Measurements from ENCODE around the gene AHSG.
"Not testable (repeated sequence)": the region's sequence is repeated elsewhere in the genome, so short reads cannot be mapped to it uniquely, and the experiment has no call there.

AHSG gene

GRCh38 chr3:186618318-186618938 lies 5.6 kb downstream of the AHSG start:
- no peak for DNase-seq (ENCODE audit: low spot score)

- no peak for DNase-seq (ENCODE audit: low spot score)
Measured at GRCh38 chr3:186619787-186620212, 6.9 kb downstream of the AHSG start.

- DNase-seq (ENCODE audit: low spot score) = no peak
Measured at GRCh38 chr3:186620213-186621092, 7.6 kb downstream of the AHSG start.

- no peak for DNase-seq (ENCODE audit: low spot score)
Measured at GRCh38 chr3:186621894-186622650, 9.2 kb downstream of the AHSG start.

GRCh38 chr3:186622651-186623310 lies 9.9 kb downstream of the AHSG start:
- DNase-seq (ENCODE audit: low spot score) = no peak

- no peak for DNase-seq (ENCODE audit: low spot score)
Measured at GRCh38 chr3:186624598-186624997, 11.7 kb downstream of the AHSG start.

GRCh38 chr3:186625600-186626042 lies 12.8 kb downstream of the AHSG start:
- DNase-seq (ENCODE audit: low spot score) = no peak

- DNase-seq (ENCODE audit: low spot score) = no peak
Measured at GRCh38 chr3:186626254-186626847, 13.5 kb downstream of the AHSG start.

GRCh38 chr3:186627852-186628414 lies 15.1 kb downstream of the AHSG start:
- no peak for DNase-seq (ENCODE audit: low spot score)

GRCh38 chr3:186628756-186629155 lies 15.9 kb downstream of the AHSG start:
- DNase-seq (ENCODE audit: low spot score) = no peak

GRCh38 chr3:186630950-186631641 lies 18.2 kb downstream of the AHSG start:
- no peak for DNase-seq (ENCODE audit: low spot score)

- DNase-seq (ENCODE audit: low spot score) = no peak
Measured at GRCh38 chr3:186633481-186633880, 20.6 kb downstream of the AHSG start.

- not testable (repeated sequence) for DNase-seq (ENCODE audit: low spot score)
Measured at GRCh38 chr3:186634207-186634606, 21.3 kb downstream of the AHSG start.

GRCh38 chr3:186635532-186635931 lies 22.7 kb downstream of the AHSG start:
- DNase-seq (ENCODE audit: low spot score) = no peak

GRCh38 chr3:186636536-186636935 lies 23.7 kb downstream of the AHSG start:
- DNase-seq (ENCODE audit: low spot score) = no peak

GRCh38 chr3:186637686-186638085 lies 24.8 kb downstream of the AHSG start:
- no peak for DNase-seq (ENCODE audit: low spot score)

- no peak for DNase-seq (ENCODE audit: low spot score)
Measured at GRCh38 chr3:186638259-186638658, 25.4 kb downstream of the AHSG start.

- DNase-seq (ENCODE audit: low spot score) = no peak
Measured at GRCh38 chr3:186639778-186640472, 27.1 kb downstream of the AHSG start, which contains the start of gene FETUB. FETUB (plus strand) TSS chr3:186640399; CDS start chr3:186640461, 62 bp downstream.

- DNase-seq (ENCODE audit: low spot score) = no peak
Measured at GRCh38 chr3:186640473-186640818, 27.6 kb downstream of the AHSG start.

GRCh38 chr3:186640929-186641328 lies 28.1 kb downstream of the AHSG start:
- no peak for DNase-seq (ENCODE audit: low spot score)

Data from HuH-7.5 (cell line).